ENCODE measurements around the gene SCN3B.

Gene SCN3B

GRCh38 chr11:123603666-123604065, 50.8 kb downstream of the SCN3B start:
- peaks cover 0 to 86% of the 10 kb centered on the region in 2 experiments; a peak in 1 of 3 replicates for H3K36me3 ChIP-seq (ENCODE audit: control insufficient read depth in 2 of 2, insufficient read depth in 1 of 2, low read length in 2 of 2)
- POLR2A ChIA-PET, result no interaction called here
- H3K9me3 ChIP-seq (ENCODE audit: control insufficient read depth, insufficient read depth, low read depth, low read length), result no peaks in the 10 kb centered on the region
- CTCF ChIA-PET, result interaction anchor here (0.5 kb wide), 1 partner anchor 1155 kb away, joined by 4 read pairs; no protein-coding TSS in a partner anchor
- TF ChIP-seq ZNF623 (tag by site-specific recombination; IDR thresholded peaks at IDR 0.05) (no peak), TSHZ1 (tag by site-specific recombination; IDR thresholded peaks at IDR 0.05; ENCODE audit: borderline replicate concordance) (no peak), ZNF837 (tag by site-specific recombination; IDR thresholded peaks at IDR 0.05) (no peak)
- no peak overlapping the region for H3K4me3 ChIP-seq (ENCODE audit: low read depth, low read length)
- no peaks in the 10 kb centered on the region for H3K4me1 ChIP-seq (ENCODE audit: control insufficient read depth, insufficient read depth, low read length)
- no peak overlapping the region for H3K27ac ChIP-seq (ENCODE audit: extremely low read depth, low read depth, low read length)

- no peak overlapping the region for H3K27ac ChIP-seq (ENCODE audit: extremely low read depth, low read depth, low read length)
- H3K4me1 ChIP-seq (ENCODE audit: control insufficient read depth, insufficient read depth, low read length), result no peaks in the 10 kb centered on the region
- H3K36me3 ChIP-seq (ENCODE audit: control insufficient read depth in 2 of 2, insufficient read depth in 1 of 2, low read length in 2 of 2), result peaks cover 0 to 81% of the 10 kb centered on the region in 2 experiments; a peak in 1 of 3 replicates
- no peak overlapping the region for H3K4me3 ChIP-seq (ENCODE audit: low read depth, low read length)
- TF ChIP-seq ZNF561 (tag by site-specific recombination; IDR thresholded peaks at IDR 0.05; ENCODE audit: borderline replicate concordance), result no peak
- TF ChIP-seq REST (tag by site-specific recombination; IDR thresholded peaks at IDR 0.05), result no peak
- no peak for TF ChIP-seq ZFHX2 (tag by site-specific recombination; conservative IDR thresholded peaks at IDR 0.05)
- no peak for TF ChIP-seq ZNF335 (tag by site-specific recombination; conservative IDR thresholded peaks at IDR 0.05)
- TF ChIP-seq ZNF366 (tag by site-specific recombination; conservative IDR thresholded peaks at IDR 0.05), result no peak
- TF ChIP-seq ZNF18 (tag by site-specific recombination; IDR thresholded peaks at IDR 0.05), result no peak
- TF ChIP-seq ZNF302 (tag by site-specific recombination; IDR thresholded peaks at IDR 0.05; ENCODE audit: low read depth), result no peak
- no peak for TF ChIP-seq ZNF610 (tag by site-specific recombination; IDR thresholded peaks at IDR 0.05; ENCODE audit: borderline replicate concordance)
- no peaks in the 10 kb centered on the region for H3K9me3 ChIP-seq (ENCODE audit: control insufficient read depth, insufficient read depth, low read depth, low read length)
- ChIA-PET POLR2A (no interaction called here), CTCF (interaction anchor here (0.7 kb wide), 1 partner anchor 100 kb away, joined by 4 read pairs; no protein-coding TSS in a partner anchor)
These were observed 52.7 kb downstream of the SCN3B start for GRCh38 chr11:123601743-123602142.

GRCh38 chr11:123601136-123601535, 53.3 kb downstream of the SCN3B start:
- ChIA-PET CTCF (interaction anchor here (0.6 to 0.7 kb wide), 3 partner anchors 99 to 676 kb away, joined by 3 to 4 read pairs (median 3); no protein-coding TSS in a partner anchor), POLR2A (no interaction called here)
- H3K27ac ChIP-seq (ENCODE audit: extremely low read depth, low read depth, low read length), result no peak overlapping the region
- no peaks in the 10 kb centered on the region for H3K9me3 ChIP-seq (ENCODE audit: control insufficient read depth, insufficient read depth, low read depth, low read length)
- peaks cover 0 to 78% of the 10 kb centered on the region in 2 experiments; a peak in 1 of 3 replicates for H3K36me3 ChIP-seq (ENCODE audit: control insufficient read depth in 2 of 2, insufficient read depth in 1 of 2, low read length in 2 of 2)
- no peaks in the 10 kb centered on the region for H3K4me1 ChIP-seq (ENCODE audit: control insufficient read depth, insufficient read depth, low read length)
- H3K4me3 ChIP-seq (ENCODE audit: low read depth, low read length), result no peak overlapping the region
- no peak for TF ChIP-seq ZNF18 (tag by site-specific recombination; IDR thresholded peaks at IDR 0.05)
- TF ChIP-seq ZNF174 (tag by site-specific recombination; IDR thresholded peaks at IDR 0.05), result no peak
- TF ChIP-seq ZNF324 (tag by site-specific recombination; IDR thresholded peaks at IDR 0.05), result no peak
- TF ChIP-seq ZXDB (tag by site-specific recombination; IDR thresholded peaks at IDR 0.05), result no peak
- no peak for TF ChIP-seq ZNF148 (tag by site-specific recombination; IDR thresholded peaks at IDR 0.05; ENCODE audit: borderline replicate concordance)
- TF ChIP-seq CTCF (tag by site-specific recombination; IDR thresholded peaks at IDR 0.05), result no peak

Data from HEK293 (cell line).